Measurements from ENCODE around the gene PLA2G4F. TPM values are rescaled to one million over a fixed set of nuclear protein-coding genes. Genes with fewer than 3 reads are reported as not detected.

The PLA2G4F gene
- total RNA-seq, 1 donor from 2014 or later: not detected

- intact Hi-C loops (cut with micrococcal nuclease): no loop called here
Measured at GRCh38 chr15:42147431-42147735, 9.1 kb downstream of the PLA2G4F start.

- intact Hi-C loops (cut with micrococcal nuclease): no loop called here
Measured at GRCh38 chr15:42146551-42147430, 9.6 kb downstream of the PLA2G4F start.

DNA sequence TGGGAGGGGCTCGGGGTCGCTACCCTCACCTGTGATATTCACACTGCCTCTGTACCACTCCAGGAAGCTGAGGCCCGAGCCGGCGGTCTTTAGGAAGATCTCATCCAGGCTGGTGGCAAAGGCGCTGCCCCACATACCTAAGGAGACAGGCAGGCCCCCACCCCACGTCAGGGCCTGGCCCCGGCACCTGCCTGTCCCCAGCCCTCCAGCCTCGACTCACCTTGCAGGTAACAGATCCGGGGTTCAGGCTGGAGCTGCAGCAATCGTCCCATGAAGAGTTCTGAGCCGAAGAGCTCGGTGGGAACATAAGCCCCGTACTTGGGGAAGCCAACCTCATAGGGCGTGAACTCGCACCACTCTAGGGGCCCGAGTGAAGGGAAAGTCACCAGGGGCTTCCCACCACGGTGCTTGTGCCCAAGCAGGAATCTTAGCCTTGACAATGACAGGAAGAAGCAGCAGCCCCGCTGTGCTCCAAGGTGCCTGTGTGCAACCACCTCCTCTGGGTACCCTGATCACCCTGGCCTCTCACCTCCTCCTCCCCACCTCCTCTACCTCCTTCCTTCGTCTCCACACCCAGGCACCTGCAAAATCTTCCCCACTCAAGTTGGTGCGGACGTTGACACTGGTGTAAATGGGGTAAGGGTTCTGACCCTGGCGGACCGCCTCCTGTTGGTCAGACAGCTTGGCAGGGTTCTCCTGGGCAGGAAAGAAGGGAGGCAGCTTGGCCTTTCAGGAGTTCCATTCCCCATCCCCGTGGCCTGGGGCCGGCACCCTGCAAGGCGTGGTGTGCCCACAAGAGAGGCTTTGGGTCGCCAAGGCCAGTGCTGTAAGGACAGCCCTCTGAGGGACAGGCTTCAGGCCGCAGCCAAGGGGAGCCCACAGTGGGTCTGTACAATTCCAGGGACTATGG, 10.6 kb downstream of the PLA2G4F start:
- intact Hi-C loops (cut with micrococcal nuclease): no loop called here

DNA sequence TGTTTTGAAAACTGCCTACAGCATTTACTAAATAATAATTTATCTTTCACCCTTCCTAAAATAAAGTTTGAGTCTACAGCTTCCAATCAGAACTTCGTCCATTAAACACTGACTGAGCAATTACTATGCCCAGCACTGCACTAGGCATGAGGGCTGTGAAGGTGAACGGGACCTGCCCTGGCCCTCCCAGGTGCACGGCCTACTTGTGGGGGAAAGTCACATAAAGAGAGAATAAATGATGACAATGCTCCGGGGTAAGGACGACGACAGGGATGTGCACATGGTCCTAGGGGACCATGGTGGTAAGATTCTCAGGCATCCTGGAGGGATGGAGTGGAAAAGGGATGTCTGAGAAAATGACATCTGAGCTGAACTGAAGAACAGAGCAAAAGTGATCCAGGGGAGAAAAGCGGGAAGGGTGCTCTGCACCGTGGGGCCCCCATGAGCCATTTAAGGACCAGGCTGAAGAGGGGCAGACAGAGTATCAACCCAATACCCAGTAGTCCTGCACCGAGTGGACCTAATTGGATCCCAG, 11.5 kb downstream of the PLA2G4F start:
- intact Hi-C loops (cut with micrococcal nuclease): no loop called here

GRCh38 chr15:42143866-42144625, 12.4 kb downstream of the PLA2G4F start:
- intact Hi-C loops (cut with micrococcal nuclease): no loop called here

DNA sequence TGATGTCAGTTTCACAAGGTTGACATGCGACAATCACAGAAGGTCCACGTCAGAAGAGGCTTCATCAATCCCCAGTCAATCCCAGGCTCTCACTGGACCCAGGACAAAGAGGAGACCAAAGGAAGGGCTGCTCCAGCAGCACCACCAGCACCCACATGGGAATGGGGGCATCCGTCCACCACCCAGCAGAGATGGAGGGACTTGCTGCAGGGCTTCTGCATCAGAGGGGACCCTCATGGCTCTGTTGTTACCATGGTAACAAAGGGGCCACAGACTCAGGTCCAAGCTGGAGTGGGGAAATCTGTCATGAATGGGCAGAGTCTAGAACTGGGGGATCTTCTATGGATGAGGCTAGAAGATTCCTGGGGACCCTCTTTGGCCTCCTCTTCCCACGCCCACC, 13.1 kb downstream of the PLA2G4F start:
- intact Hi-C loops (cut with micrococcal nuclease): no loop called here

DNA sequence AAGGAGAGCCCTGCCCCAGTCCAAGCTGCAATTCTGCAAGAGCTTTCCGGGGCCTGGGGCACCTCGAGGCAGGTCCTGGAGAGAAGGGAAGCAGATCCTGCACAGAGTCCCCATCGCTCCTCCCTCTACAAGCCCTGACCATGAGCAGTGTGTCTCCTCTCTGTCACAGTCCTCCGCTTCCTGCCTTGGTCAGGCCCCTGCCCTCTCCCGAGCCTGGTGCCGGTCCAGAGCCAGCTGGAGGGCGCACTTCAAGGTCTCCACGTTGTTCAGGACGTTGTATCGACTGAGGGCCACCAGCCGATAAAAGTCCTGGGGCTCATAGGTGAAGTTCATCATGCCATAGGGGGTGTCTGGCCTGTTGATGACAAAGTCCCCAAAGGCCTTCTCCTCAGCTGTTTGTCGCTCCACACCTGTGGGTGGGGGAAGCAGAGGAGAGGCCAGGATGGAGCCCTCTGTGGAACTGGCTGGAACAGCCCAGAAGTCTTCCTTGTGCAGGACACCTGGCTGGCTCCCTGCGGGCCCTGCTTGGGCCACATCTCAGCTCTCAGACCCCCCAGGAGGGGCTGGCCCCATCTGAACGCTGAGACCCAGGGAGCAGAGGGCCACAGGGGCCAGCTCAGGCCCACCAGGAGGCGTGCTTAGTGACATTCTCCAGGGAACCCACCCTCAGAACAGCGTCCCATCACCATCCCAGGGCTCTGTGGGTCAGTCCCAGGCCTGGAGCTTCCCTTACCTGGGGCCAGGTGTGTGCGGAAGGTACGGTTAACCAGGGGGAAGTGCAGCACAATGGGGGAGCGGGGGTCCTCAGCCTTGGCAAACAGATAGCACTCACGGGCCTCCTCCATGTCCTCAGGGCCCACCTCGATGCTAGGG, 14.4 kb downstream of the PLA2G4F start:
- intact Hi-C loops (cut with micrococcal nuclease): no loop called here

GRCh38 chr15:42141246-42141645, 15.2 kb downstream of the PLA2G4F start:
- intact Hi-C loops (cut with micrococcal nuclease): no loop called here

GRCh38 chr15:42140383-42141070, 15.9 kb downstream of the PLA2G4F start:
- intact Hi-C loops (cut with micrococcal nuclease): no loop called here

- intact Hi-C loops (cut with micrococcal nuclease): no loop called here
Measured at GRCh38 chr15:42139596-42139995, 16.8 kb downstream of the PLA2G4F start.

- intact Hi-C loops (cut with micrococcal nuclease): no loop called here
Measured at GRCh38 chr15:42138968-42139386, 17.5 kb downstream of the PLA2G4F start.

DNA sequence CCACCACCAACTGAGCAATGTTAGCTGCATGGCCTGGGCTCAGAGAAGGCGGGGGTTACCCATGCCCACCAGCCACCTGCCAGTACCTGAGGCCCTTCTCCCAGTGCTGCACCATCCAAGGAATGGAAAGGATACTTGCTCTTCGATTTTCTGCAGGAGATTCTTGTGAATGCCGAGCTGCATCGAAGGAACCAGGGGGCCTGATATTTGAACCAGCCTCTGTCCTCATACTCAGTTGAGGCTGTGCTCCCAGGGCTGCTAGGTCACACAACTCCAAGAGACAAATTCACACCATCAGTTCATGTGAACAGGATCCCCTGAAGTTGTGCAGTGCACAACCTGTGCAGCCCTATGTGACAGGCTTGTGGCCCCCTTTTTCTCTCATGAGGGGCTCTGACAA, 18.0 kb downstream of the PLA2G4F start:
- intact Hi-C loops (cut with micrococcal nuclease): no loop called here

- intact Hi-C loops (cut with micrococcal nuclease): no loop called here
Measured at GRCh38 chr15:42137461-42138261, 18.8 kb downstream of the PLA2G4F start.

DNA sequence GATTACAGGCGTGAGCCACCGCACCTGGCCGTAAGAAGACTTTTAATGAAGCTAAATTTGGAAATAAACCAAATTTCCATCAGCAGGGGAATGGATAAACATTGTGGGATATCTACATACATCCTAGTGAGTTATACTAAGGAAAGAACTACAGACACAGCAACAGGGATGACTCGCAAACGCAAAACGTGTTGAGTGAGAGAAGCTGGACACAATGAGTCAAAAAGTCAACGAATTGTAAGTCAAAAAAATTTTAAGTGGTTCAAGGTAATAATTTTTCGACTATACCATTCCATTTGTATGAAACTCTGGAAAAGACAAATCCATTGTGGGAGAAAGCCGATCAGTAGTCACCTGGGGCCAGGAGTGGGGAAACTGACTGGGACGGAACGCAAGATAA, 19.9 kb downstream of the PLA2G4F start:
- intact Hi-C loops (cut with micrococcal nuclease): no loop called here

GRCh38 chr15:42135351-42135750, 21.1 kb downstream of the PLA2G4F start:
- intact Hi-C loops (cut with micrococcal nuclease): loop anchor here (2.0 kb wide), 1 partner anchor 147 kb away; no protein-coding TSS in a partner anchor

GRCh38 chr15:42134617-42135245, 21.7 kb downstream of the PLA2G4F start:
- intact Hi-C loops (cut with micrococcal nuclease): loop anchor here (2.0 to 5.0 kb wide), 2 partner anchors 67 to 146 kb away; no protein-coding TSS in a partner anchor

GRCh38 chr15:42133886-42134502, 22.4 kb downstream of the PLA2G4F start:
- intact Hi-C loops (cut with micrococcal nuclease): loop anchor here (2.0 to 5.0 kb wide), 2 partner anchors 67 to 145 kb away; no protein-coding TSS in a partner anchor

- intact Hi-C loops (cut with micrococcal nuclease): loop anchor here (5.0 kb wide), 1 partner anchor 66 kb away; no protein-coding TSS in a partner anchor
Measured at GRCh38 chr15:42133356-42133755, 23.1 kb downstream of the PLA2G4F start.
